ENCODE measurements around the gene SNRPD3. TPM values are rescaled to one million over a fixed set of nuclear protein-coding genes. Genes with fewer than 3 reads are reported as not detected.
"Not testable (repeated sequence)": the region's sequence is repeated elsewhere in the genome, so short reads cannot be mapped to it uniquely, and the experiment has no call there.

The SNRPD3 gene
- total and polyA plus RNA-seq, 4 donors, result 57.2 to 128 (median 85.9) TPM

DNA sequence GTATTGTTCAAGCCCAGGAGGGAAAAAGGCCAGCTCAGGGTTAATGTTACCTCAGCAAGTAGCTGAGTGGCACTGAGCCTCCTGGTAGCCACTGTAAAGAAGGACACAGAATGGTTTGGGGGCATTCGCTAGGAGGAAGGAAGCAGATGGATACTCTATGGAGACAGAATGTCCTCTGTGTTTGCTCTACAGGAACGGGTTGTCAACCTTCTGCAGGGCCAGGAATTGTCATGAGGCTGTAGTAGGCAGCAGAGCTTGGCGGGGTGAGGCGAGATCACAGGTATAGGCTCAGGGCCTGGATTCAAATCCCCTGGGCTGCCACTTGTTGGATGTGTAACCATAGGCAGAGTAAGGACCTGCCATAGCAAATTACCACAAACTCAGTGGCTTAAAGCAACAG lies 40.1 kb downstream of the SNRPD3 start:
- H3K4me3 ChIP-seq (ENCODE audit: low read depth in 1 of 3, low read length in 3 of 3), result no peak overlapping the region
- 83% methylated on average over 4 of the region's 4 CpGs for WGBS

GRCh38 chr22:24597076-24597475 lies 41.3 kb downstream of the SNRPD3 start:
- H3K36me3 ChIP-seq (ENCODE audit: control insufficient read depth in 4 of 4, insufficient read depth in 3 of 4, low read depth in 1 of 4, low read length in 3 of 4); H3K4me3 ChIP-seq (ENCODE audit: low read depth in 1 of 3, low read length in 3 of 3); H3K9me3 ChIP-seq (ENCODE audit: control insufficient read depth in 4 of 4, low read length in 3 of 4); H3K27me3 ChIP-seq (ENCODE audit: control insufficient read depth in 4 of 4, insufficient read depth in 4 of 4, low read length in 3 of 4); H3K27ac ChIP-seq (ENCODE audit: low read depth in 1 of 2, low read length in 2 of 2); DNase-seq (ENCODE audit: low spot score); H3K9ac ChIP-seq (ENCODE audit: low read depth in 1 of 2, low read length in 2 of 2): not testable (repeated sequence)
- WGBS, result 94% methylated on average over 9 of the region's 9 CpGs
- H3K4me1 ChIP-seq (ENCODE audit: control insufficient read depth in 4 of 4, insufficient read depth in 4 of 4, low read length in 3 of 4), result peaks cover 25 to 44% (median 34%) of the 10 kb centered on the region in 4 donors

More for the DNA sequence above, 40.1 kb downstream of the SNRPD3 start:
- no peaks in the 10 kb centered on the region for H3K36me3 ChIP-seq (ENCODE audit: control insufficient read depth in 4 of 4, insufficient read depth in 3 of 4, low read depth in 1 of 4, low read length in 3 of 4)
- H3K9ac ChIP-seq (ENCODE audit: low read depth in 1 of 2, low read length in 2 of 2), result no peak overlapping the region
- H3K27ac ChIP-seq (ENCODE audit: low read depth in 1 of 2, low read length in 2 of 2), result peak overlapping the region in 1 of 2 donors; percentile 0
- H3K9me3 ChIP-seq (ENCODE audit: control insufficient read depth in 4 of 4, low read length in 3 of 4), result no peaks in the 10 kb centered on the region
- no peak for DNase-seq (ENCODE audit: low spot score)
- H3K4me1 ChIP-seq (ENCODE audit: control insufficient read depth in 4 of 4, insufficient read depth in 4 of 4, low read length in 3 of 4), result peaks cover 20 to 38% (median 30%) of the 10 kb centered on the region in 4 donors
- H3K27me3 ChIP-seq (ENCODE audit: control insufficient read depth in 4 of 4, insufficient read depth in 4 of 4, low read length in 3 of 4), result no peaks in the 10 kb centered on the region
- TF ChIP-seq, protein P1, sequence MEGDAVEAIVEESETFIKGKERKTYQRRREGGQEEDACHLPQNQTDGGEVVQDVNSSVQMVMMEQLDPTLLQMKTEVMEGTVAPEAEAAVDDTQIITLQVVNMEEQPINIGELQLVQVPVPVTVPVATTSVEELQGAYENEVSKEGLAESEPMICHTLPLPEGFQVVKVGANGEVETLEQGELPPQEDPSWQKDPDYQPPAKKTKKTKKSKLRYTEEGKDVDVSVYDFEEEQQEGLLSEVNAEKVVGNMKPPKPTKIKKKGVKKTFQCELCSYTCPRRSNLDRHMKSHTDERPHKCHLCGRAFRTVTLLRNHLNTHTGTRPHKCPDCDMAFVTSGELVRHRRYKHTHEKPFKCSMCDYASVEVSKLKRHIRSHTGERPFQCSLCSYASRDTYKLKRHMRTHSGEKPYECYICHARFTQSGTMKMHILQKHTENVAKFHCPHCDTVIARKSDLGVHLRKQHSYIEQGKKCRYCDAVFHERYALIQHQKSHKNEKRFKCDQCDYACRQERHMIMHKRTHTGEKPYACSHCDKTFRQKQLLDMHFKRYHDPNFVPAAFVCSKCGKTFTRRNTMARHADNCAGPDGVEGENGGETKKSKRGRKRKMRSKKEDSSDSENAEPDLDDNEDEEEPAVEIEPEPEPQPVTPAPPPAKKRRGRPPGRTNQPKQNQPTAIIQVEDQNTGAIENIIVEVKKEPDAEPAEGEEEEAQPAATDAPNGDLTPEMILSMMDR (IDR thresholded peaks at IDR 0.05; ENCODE audit: low read depth, low read length, missing input control), result no peak
- no peak for TF ChIP-seq HNF4A (conservative IDR thresholded peaks at IDR 0.05)
- TF ChIP-seq JUND (IDR thresholded peaks at IDR 0.05), result no peak
- TF ChIP-seq TAF1 (conservative IDR thresholded peaks at IDR 0.05), result no peak
- no peak for TF ChIP-seq SP1 (IDR thresholded peaks at IDR 0.05)
- no peak for TF ChIP-seq ZBTB33 (IDR thresholded peaks at IDR 0.05)
- no peak for TF ChIP-seq ATF3 (IDR thresholded peaks at IDR 0.05)
- TF ChIP-seq EGR1 (IDR thresholded peaks at IDR 0.05; ENCODE audit: low read depth in 2 of 2), result no peak
- no peak for TF ChIP-seq REST (IDR thresholded peaks at IDR 0.05)
- TF ChIP-seq GABPA (IDR thresholded peaks at IDR 0.05 in 1 of 2, conservative IDR thresholded peaks at IDR 0.05 in 1 of 2), result no peak
- TF ChIP-seq FOXA1 (IDR thresholded peaks at IDR 0.05), result no peak
- no peak for TF ChIP-seq YY1 (IDR thresholded peaks at IDR 0.05)
- TF ChIP-seq NR2F2 (IDR thresholded peaks at IDR 0.05), result no peak
- TF ChIP-seq HNF4G (IDR thresholded peaks at IDR 0.05), result no peak
- no peak for TF ChIP-seq FOXA2 (IDR thresholded peaks at IDR 0.05)
- no peak for TF ChIP-seq RAD21 (IDR thresholded peaks at IDR 0.05)

Data from liver (tissue), 9 donors.